H1 (cell line): ENCODE data around the gene CLMP. TPM values are rescaled to one million over a fixed set of nuclear protein-coding genes. Genes with fewer than 3 reads are reported as not detected.

Experiments used
- CBX8 ChIP-seq: fragments of 300-800, 300-1000 bp; sonication (generic); IDR thresholded peaks from 2 replicates; pipeline ENCODE4 v1.7.1; 2016; ENCODE audit warnings: low read depth, low read length, borderline replicate concordance
- CTBP2 ChIP-seq: IDR thresholded peaks from 2 replicates; pipeline ENCODE4 v1.7.0; 2011; ENCODE audit warnings: borderline replicate concordance, mild to moderate bottlenecking, moderate library complexity, mixed read lengths, low read length; ENCODE audit not compliant: insufficient read depth, insufficient read length
- E2F6 ChIP-seq: IDR thresholded peaks from 2 replicates; pipeline ENCODE4 v1.6.1; 2012; ENCODE audit warnings: inconsistent platforms
- EP300 ChIP-seq, 2 experiments: IDR thresholded peaks; 1 replicate in 1 of 2; 2 replicates in 1 of 2; pipeline ENCODE4 v1.6.1; 2011 to 2012; ENCODE audit warnings: low read depth in 2 of 2, low read length in 2 of 2, mild to moderate bottlenecking in 2 of 2, borderline replicate concordance in 1 of 2, inconsistent platforms in 1 of 2, moderate library complexity in 1 of 2
- GTF2F1 ChIP-seq: IDR thresholded peaks from 2 replicates; pipeline ENCODE4 v1.6.1; 2012; ENCODE audit warnings: low read depth, low read length, improper control_type of control experiment, borderline replicate concordance
- NANOG ChIP-seq: IDR thresholded peaks from 2 replicates; pipeline ENCODE4 v1.6.1; 2011; ENCODE audit warnings: low read length, low read depth, mild to moderate bottlenecking, inconsistent platforms; ENCODE audit not compliant: insufficient read depth, poor library complexity, severe bottlenecking
- PHF8 ChIP-seq: fragments of 200-600 bp; sonication (generic); conservative IDR thresholded peaks from 2 replicates; pipeline ENCODE4 v1.7.1; 2012; ENCODE audit warnings: low read depth, mild to moderate bottlenecking, inconsistent platforms, low read length, moderate library complexity
- SAP30 ChIP-seq: fragments of 300-600 bp; sonication (generic); IDR thresholded peaks from 2 replicates; pipeline ENCODE4 v1.7.1; 2012; ENCODE audit warnings: low read length, moderate library complexity, mild to moderate bottlenecking, inconsistent platforms; ENCODE audit not compliant: insufficient read depth, insufficient replicate concordance
- SUZ12 ChIP-seq: fragments of 200-600 bp; sonication (generic); IDR thresholded peaks from 2 replicates; pipeline ENCODE4 v1.6.1; 2012; ENCODE audit warnings: mild to moderate bottlenecking, inconsistent platforms, low read length, moderate library complexity, mixed read lengths
- TBP ChIP-seq: IDR thresholded peaks from 2 replicates; pipeline ENCODE4 v1.6.1; 2011; ENCODE audit warnings: low read depth, low read length, improper control_type of control experiment
- polyA plus RNA-seq, 7 experiments: library from polyadenylated mRNA; depleted of rRNA in 3 of 7; stranded (reverse) in 5 of 7; unstranded in 2 of 7; fragments of >200 nt in 5 of 7; fragments of 200-250 nt in 2 of 7; gene quantifications; 1 replicate in 5 of 7; 2 replicates in 1 of 7; 4 replicates in 1 of 7; pipeline versions ENCODE4 v1.2.1 to v1.2.3, GENCODE V29; 2011 to 2013; ENCODE audit warnings: missing spikeins in 2 of 7, mixed read lengths in 2 of 7
- total RNA-seq: library from RNA; stranded (reverse); fragmentation: NEBNext Ultra II Directional; extraction: Animal tissue kit (Norgen Biotek cat#: 25700); gene quantifications from 2 replicates; pipeline ENCODE4 v1.2.1, GENCODE V29; 2021

Gene CLMP
- total and polyA plus RNA-seq, 2 of the 8 experiments (the other 6 are each of a cell fraction or from before 2014, with no cell fraction given): 9.9 to 24.1 TPM

- TF ChIP-seq GTF2F1 (no peak), E2F6 (no peak), NANOG (no peak), SUZ12 (no peak), EP300 (IDR thresholded peaks at IDR 0.05; ENCODE audit: borderline replicate concordance in 1 of 2, low read depth in 2 of 2, low read length in 2 of 2) (no peak), CTBP2 (no peak), PHF8 (no peak), SAP30 (no peak), CBX8 (no peak), TBP (no peak)
Measured at GRCh38 chr11:123158033-123159003, 36.7 kb downstream of the CLMP start (continued).
